Bone marrow (tissue), 2 donors: ENCODE measurements around the gene ANO9.

Experiments
- DNase-seq, 2 donors: peaks; one replicate each; lab custom pipeline; 2025; lab: John Stamatoyannopoulos, UW

Gene ANO9, protein sequence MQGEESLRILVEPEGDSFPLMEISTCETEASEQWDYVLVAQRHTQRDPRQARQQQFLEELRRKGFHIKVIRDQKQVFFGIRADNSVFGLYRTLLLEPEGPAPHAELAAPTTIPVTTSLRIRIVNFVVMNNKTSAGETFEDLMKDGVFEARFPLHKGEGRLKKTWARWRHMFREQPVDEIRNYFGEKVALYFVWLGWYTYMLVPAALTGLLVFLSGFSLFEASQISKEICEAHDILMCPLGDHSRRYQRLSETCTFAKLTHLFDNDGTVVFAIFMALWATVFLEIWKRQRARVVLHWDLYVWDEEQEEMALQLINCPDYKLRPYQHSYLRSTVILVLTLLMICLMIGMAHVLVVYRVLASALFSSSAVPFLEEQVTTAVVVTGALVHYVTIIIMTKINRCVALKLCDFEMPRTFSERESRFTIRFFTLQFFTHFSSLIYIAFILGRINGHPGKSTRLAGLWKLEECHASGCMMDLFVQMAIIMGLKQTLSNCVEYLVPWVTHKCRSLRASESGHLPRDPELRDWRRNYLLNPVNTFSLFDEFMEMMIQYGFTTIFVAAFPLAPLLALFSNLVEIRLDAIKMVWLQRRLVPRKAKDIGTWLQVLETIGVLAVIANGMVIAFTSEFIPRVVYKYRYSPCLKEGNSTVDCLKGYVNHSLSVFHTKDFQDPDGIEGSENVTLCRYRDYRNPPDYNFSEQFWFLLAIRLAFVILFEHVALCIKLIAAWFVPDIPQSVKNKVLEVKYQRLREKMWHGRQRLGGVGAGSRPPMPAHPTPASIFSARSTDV

DNA sequence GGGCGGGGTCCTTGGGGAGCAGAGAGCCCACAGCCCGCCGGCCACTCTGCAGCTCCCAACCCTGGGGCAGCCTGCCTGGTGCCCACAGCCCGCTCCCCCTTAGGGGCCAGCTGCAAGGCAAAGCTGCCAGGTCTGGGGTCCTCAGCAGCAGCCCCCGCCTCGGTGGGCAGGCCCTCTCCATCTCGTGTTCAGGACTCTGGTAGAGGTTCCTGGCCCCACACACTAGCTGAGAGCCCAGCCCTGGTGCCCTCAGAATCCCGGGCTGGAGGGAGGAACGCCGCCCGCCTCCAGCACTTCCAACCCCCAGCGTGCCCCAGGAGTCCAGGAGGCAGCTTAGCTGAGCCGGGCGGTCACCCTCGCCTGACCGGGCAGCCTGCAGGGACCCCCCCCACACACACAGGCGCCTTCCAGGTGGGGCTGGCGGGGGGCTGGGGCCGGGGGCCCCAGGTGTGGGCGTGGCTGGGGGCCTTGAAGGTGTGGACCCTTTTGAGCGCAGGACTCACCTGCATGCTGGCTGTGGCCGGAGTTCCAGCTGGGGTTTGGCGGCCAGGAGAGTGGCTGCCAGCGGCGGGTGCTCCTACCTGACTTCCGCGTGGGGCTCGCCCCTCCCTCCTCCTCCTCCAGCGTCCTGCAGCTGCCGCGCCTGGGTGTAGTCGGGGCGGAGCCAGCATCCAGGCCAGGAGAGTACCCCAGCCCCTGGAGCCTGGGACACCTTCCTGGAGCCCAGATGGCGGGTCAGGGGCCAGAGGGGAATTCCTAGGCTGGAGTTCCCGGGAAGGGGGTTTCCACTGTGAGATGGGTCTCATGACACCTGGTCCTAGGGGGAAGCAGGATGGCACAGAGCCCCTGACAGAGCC is at the start of gene ANO9:
Gene ANO9 (minus strand): TSS at position 594 of the 857 bp plus-strand sequence. CDS start 85 bp downstream, at position 509.
- no peak for DNase-seq

DNA sequence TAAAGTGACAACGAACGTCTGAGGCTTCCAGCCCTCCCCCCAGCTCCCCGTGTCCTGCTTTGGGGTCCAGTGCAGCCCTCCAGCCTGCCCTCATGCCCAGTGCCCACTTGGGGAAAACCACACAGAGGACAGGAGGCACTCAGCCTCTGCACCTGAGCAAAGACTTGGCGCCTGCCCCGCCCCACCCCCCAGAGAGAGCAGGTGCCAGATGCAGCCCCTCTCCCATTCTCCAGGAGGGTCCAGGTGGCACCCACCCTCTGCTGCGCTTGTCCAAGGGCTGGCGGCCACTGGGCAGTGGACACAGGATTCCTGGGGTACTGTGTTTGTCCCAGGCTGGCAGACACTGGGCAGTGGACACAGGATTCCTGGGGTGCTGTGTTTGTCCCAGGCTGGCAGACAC is 49.5 kb upstream of the ANO9 start:
- no peak for DNase-seq

DNA sequence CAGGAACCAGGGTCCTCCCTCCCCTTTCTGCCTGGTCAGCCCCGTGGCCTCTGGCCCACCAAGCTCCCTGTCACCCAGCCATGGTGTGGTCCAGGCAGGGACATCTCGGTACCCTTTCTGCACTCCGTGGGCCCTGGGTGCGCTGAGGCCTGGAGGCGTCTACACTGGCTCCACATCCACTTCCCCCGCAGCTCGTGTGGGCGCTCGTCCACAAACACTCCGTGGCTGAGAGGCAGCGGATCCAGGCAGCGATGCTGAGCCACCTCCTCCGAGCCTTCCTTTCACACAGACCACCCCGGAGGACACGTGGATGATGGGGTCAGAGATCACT is 49.1 kb upstream of the ANO9 start:
- no peak for DNase-seq

DNA sequence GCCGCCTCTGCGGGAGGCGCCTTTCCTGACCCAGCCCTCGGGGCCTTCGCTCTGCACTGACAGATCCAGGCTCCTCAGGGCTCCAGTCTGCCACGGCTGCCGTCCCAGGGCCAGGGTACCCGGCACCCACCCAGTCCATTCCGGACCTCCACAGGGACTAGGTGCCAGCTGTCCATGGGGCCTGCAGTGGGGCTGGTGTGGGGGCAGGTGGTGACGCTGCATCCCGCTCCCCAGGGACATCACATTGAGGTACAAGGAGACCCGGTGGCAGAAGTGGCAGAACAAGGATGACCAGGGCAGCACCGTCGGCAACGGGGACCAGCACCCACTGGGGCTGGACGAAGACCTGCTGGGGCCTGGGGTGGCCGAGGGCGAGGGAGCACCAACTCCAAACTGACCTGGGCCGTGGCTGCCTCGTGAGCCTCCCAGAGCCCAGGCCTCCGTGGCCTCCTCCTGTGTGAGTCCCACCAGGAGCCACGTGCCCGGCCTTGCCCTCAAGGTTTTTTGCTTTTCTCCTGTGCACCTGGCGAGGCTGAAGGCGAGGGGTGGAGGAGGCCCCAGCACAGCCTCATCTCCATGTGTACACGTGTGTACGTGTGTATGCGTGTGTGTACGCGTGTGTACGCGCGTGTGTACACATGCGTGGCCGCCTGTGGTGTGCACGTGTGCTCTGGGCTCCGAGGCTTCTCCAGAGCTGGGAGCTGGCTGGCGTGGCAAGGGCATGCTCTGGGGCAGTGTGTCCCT is 48.5 kb upstream of the ANO9 start:
- DNase-seq, result no peak

DNA sequence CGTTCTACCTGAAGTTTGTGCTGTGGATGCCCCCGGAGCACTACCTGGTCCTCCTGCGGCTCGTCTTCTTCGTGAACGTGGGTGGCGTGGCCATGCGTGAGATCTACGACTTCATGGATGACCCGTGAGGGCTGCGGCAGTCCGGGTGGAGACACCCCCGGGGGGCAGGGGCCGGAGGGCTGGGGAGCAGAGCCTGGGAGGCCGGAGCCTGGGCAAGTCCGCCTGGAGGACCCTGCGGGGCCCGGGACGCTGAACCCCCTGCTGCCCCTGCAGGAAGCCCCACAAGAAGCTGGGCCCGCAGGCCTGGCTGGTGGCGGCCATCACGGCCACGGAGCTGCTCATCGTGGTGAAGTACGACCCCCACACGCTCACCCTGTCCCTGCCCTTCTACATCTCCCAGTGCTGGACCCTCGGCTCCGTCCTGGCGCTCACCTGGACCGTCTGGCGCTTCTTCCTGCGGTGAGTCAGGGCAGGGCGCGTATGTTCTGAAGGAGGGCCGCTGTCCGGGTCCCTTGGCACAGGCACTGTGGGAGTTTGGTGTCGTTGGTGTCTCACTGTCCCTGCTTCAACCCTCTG is 47.9 kb upstream of the ANO9 start:
- DNase-seq, result no peak

DNA sequence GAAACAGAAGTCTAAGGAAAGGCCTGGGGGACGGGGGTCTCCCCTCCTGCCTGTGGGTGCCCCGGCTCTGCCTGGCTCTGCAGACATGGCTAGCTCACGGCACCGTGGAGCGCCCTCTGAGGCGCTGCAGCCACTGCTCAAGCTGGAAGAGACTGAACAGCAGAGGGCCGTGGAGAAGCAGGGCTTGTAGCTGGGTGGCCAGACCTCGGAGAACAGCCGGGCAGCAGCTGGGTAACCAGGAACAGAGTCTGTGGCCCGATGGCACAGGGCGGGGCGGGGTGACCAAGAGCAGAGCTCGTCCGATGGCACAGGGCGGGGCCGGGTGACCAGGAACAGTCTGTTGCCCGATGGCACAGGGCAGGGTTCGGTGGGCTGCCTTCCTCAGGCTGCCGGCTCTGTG is 47.2 kb upstream of the ANO9 start:
- DNase-seq, result no peak

DNA sequence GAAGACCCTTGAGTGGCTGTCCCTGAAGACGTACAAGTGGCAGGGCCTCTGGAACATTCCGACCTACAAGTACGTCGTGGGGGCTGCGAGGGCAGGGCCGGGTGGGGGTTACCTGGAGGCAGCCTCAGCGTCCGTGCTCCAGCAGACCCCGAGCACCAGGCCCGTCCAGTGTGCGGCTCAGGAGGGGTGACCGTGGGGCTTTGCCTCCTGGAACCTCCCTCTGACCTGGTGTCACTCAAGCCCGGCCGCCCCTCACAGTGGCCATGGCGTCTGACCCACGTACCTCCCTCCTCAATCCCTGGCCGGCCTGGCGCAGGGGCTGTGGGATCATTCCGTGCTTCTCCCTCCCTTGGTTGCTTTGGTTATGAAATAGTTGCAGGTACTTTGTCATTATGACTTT is 46.8 kb upstream of the ANO9 start:
- DNase-seq, result no peak

DNA sequence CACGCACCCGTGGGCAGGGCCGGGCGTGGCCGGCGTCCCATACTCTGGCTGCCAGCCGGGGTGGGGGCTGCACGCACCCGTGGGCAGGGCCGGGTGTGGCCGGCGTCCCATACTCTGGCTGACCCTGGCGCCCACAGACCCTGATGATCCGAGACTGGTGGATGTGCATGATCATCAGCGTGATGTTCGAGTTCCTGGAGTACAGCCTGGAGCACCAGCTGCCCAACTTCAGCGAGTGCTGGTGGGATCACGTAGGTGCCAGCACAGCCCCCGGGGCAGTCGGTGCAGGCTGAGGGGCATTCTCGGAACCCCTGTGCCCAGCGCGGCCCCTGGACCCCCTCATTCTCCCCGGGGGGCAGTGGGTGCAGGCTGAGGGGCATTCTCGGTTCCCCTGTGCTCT is 46.3 kb upstream of the ANO9 start:
- DNase-seq, result no peak

DNA sequence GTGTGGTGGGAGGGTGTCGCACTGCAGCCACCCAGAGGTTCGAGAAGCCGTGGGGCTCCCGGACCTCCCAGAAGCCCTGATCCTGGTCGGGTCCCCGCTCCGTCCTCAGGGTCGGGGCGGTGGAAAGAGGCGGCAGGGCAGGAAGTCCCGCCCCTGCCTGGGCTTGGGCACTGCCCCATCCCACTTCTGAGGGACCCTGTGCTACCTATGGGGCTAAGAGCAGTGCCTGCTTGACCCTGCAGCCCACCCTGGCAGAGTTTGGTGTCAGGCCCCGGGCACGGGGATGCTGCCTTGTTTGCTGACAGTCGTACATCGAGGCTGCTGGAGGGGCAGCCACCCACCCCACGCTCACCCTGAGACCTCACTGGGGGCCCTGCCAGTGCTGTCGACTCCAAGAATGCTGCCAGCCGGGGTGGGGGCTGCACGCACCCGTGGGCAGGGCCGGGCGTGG is 45.8 kb upstream of the ANO9 start:
- no peak for DNase-seq

DNA sequence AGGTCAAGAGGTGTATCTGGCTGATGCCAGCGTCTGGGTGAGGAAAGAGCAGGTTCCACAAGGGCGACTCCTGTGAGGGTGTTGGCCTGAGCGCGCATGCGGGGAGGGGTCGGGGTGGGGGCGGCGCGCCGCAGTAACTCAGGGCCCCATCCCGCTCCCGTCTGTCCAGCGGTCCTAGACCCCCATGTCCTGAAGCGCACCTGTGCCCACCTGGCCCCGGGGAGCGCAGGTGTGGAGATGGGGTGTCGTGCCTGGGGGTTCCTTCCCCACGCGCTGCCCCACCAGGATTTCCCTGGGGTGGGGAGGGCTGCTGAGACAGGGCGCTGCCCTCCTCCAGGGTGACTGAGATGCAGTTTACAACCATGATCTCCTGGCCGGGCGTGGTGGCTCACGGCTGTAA is 44.4 kb upstream of the ANO9 start:
- DNase-seq, result no peak

DNA sequence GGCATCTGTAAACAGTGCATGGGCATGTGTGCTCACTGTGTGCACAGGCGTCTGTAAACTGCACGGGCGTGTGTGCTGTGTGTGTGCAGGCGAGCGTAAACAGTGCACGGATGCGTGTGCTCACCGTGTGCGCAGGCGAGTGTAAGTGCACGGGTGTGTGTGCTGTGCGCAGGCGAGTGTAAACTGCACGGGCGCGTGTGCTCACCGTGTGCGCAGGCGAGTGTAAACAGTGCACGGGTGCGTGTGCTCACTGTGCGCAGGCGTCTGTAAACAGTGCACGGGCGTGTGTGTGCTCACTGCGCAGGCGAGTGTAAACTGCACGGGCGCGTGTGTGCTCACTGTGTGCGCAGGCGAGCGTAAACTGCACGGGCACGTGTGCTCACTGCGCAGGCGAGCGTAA is 42.8 kb upstream of the ANO9 start:
- DNase-seq, result no peak

DNA sequence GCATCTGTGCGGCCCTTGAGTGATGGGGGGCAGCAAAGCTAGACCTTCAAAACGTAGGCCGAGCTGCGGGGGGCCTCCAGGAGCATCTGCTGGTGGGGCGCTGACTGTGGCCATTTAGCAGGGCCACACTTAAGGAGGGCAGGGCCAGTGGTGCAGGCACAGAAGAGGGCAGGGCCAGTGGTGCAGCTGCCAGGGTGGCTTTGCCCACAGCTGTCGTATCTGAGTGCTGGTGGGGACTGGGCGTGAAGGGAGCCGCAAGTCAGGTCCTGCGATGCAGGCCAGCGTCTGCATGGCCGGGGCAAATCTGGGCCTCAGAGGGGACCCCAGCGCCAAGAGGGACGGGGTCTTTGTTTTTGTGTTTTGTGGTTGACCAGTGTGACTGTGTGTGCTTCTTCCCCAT is 37.5 kb upstream of the ANO9 start:
- DNase-seq, result no peak

DNA sequence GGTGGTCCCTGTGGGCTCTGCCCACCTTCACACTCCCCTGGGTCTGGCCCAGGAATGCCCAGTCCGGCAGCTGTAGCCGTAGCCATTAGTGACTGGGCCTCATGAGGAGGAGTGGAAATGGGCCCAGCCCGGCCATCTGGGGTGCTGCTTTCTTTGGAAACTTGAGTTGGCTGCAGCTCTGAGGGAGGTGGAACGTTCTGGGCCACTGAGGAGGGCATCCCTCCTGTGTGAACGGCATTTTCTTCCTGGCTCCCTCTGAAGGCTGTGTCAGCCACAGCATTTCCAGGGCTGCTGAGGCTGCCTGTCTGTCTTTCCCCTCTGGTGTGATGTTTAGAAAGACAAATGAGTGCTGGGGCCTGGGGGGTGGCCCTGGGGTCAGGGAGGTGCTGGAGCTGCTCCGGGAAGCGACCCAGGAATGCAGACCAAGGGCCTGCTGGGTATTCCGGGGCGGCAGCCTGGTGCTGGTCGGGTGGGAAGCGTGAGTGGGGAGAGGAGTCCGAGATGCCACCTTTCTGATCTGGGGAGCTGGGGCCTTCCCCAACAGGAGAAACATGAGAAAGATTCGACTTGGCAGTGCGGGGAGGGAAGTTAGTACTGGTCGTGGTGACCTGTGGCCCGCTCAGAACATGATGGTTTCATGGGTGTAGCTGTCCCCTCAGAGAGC is 35.4 kb upstream of the ANO9 start:
- no peak for DNase-seq

DNA sequence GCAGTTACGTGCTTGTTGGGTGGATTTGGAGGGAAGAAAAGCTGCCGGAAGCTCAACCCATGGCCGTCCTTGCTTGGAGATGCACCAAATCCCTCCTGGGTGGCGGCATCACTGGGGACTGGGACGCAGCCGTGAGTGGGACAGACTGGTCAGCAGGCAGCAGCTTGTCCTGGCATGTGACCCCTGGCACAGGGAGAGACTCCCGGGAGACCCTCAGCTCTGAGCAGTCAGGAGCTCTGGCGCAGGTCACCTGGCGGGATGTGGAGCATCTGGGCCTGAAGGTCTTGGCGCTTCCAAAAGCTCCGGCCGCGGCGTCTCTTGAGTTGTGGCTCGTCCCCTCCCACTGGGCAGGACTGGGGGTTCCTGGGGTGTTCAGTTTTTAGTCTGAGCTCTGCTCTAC is 34.6 kb upstream of the ANO9 start:
- DNase-seq, result no peak

DNA sequence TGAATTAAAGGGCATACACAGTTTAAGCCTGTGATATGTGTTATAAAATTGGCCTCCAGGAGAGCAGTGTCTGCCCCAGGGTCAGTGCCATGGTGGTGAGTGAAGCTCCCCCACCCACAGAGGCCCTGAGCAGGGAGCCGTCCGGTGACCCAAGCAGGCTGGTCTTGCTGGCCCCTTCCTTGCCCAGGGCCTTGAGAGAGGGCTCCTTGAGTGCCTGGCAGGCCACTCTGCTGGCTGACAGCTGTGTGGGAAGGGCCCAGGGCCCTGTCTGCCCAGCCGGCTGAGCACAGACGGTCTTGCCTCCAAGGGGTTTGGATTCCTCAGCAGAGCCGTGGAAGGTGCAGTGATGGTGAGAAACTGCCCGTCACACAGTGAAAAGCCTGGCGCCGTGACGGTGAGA is 34.1 kb upstream of the ANO9 start:
- DNase-seq, result no peak

DNA sequence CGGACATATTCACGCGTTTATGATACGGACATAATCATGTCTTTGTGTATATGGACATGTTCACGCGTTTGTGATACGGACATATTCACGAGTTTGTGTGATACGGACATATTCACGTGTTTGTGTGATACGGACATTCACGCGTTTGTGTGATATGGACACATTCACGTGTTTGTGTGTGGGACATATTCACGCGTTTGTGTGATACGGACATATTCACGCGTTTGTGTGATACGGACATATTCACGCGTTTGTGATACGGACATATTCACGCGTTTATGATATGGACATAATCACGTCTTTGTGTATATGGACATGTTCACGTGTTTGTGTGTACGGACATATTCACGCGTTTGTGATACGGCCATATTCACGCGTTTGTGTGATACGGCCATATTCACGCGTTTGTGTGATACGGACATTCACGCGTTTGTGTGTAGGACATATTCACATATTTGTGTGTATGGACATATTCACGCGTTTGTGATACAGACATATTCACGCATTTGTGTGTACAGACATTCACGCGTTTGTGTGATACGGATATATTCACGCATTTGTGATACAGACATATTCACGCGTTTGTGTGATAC is 33.2 kb upstream of the ANO9 start:
- DNase-seq, result no peak

DNA sequence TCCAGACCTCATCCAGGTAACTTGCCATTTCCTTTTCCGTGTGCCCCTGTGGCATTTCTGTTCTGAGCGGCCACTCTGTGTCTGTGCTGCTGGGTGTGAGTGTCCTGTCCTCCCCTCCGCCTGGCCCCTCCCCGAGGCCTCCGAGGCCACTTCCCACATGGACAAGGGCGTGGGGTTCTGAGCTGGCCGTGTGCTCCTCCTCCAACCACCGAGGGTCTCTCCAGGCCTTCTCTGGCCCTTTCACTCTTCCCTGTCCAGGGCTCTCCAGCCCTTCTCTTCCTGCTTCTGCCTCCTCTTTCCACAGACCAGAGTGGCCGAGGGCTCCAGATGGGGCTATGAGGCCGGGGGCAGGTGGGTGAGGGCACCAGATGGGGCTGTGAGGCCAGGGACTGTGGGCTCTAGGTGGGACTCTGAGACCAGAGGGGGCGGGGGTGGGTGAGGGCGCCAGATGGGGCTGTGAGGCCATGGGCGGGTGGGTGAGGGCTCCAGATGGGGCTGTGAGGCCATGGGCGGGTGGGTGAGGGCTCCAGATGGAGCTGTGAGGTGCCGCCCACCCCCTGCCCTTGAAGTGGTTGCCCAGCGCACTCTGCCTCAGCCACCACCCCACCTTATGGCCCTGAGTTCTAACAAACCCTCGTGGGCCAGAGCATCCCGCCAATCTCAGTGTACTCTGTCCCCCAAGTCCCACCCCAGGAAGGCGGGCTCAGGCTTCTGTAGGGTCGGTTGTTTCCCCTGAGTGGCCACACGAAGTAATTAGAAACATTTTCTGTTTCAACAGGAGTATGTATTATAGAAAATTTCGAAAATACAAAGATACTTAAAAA is 32.4 kb upstream of the ANO9 start:
- DNase-seq, result no peak

DNA sequence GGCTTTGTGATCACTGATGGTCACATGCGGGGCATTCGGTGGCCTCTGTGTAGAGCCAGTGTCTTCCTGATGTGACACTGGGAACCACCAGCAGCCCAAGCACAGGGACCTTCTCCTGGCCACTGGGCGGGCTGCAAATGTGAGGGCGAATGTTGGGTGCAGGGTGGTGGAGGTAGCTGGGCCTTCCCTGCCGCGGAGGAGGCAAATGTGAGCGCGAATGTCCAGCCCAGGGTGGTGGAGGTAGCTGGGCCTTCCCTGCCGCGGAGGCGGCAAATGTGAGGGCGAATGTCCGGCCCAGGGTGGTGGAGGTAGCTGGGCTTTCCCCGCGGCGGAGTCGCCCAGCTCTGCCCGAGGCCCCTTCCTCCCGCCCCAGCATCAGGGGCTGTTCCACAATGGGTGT is 31.6 kb upstream of the ANO9 start:
- no peak for DNase-seq

DNA sequence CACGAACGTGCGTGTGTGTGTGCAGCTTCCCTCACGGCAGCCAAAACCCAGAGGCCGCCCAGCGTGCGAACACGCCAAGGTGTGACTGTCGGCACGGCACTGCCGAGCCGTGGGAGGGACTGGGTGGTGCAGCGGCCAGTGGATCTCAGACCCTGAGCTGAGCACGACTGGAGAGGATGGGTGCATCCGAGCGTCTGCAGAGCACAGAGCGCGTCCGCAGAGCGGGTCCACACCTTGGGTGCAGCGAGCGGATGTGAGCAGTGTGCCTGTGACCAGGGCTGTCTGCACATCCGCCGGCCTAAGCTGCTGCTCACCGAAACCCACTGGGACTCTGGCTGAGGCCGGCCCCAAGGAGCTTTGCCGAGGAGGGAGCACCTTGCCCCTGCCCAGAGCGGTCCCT is 31.0 kb upstream of the ANO9 start:
- no peak for DNase-seq

DNA sequence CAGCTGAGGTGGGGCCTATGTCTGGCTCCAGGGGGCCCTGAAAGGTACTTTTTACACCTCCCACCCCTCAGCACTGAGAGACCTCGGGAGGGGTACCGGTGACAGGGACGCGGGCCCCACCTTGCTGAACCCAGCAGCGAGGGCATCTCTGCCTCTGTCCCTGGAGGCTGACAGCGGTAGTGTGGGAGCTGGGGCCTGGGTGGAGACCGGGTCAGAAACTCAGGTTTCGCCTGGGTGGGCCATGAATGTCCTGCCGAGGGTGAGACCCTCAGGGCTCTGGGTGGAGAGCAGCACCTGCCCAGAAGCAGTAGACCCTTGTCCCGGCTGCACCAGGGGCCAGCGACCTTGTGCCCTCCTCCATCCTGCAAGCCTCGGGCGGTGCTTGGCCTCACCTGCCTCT is 30.5 kb upstream of the ANO9 start:
- no peak for DNase-seq
